HEK293 (cell line): ENCODE data around the gene ZDHHC24.
A peak's percentile ranks its signal among the peaks of the same experiment; 100 is the strongest.

Source experiments
- CTCF ChIA-PET: fragments of 350-600 bp; formaldehyde crosslinking; extraction: SDS; loops from one replicate; lab custom pipeline; 2021; ENCODE audit warnings: antibody characterized with exemption; lab: Yijun Ruan, JAX
- POLR2A ChIA-PET: fragments of 300-600 bp; formaldehyde crosslinking; extraction: SDS; loops from one replicate; lab custom pipeline; 2020; ENCODE audit warnings: antibody characterized with exemption, inconsistent platforms; lab: Yijun Ruan, JAX
- H3K27ac ChIP-seq: fragments of 200-500 bp; sonication (Bioruptor generic); 2 replicates; pipeline ENCODE4 v1.5.1; 2014; ENCODE audit warnings: low read depth, low read length, control low read depth, inconsistent platforms; ENCODE audit errors: extremely low read depth
- H3K36me3 ChIP-seq, 2 experiments: fragments of 200-500 bp in 1 of 2; sonication (Bioruptor generic) in 1 of 2; 1 replicate in 1 of 2; 2 replicates in 1 of 2; pipeline ENCODE4 v1.5.1; 2014 to 2017; ENCODE audit warnings: inconsistent platforms in 2 of 2, low read length in 2 of 2; ENCODE audit not compliant: control insufficient read depth in 2 of 2, insufficient read depth in 1 of 2
- H3K4me1 ChIP-seq: fragments of 200-500 bp; sonication (Bioruptor generic); 2 replicates; pipeline ENCODE4 v1.5.1; 2014; ENCODE audit warnings: mild to moderate bottlenecking, low read length, inconsistent platforms; ENCODE audit not compliant: control insufficient read depth, insufficient read depth
- H3K4me3 ChIP-seq: 2 replicates; pipeline ENCODE4 v1.5.1; 2011; ENCODE audit warnings: low read depth, mild to moderate bottlenecking, control low read depth, low read length, moderate library complexity
- H3K9me3 ChIP-seq: fragments of 200-500 bp; sonication (Bioruptor generic); 2 replicates; pipeline ENCODE4 v1.5.1; 2014; ENCODE audit warnings: low read depth, low read length, inconsistent platforms; ENCODE audit not compliant: control insufficient read depth, insufficient read depth
- GFI1B ChIP-seq: fragments of 450-650 bp; formaldehyde crosslinking; IDR thresholded peaks from 2 replicates; pipeline ENCODE4 v1.5.1; 2016; ENCODE audit warnings: missing biosample characterization, missing genetic modification characterization
- HOXD13 ChIP-seq: sonication (generic); formaldehyde crosslinking; IDR thresholded peaks from 2 replicates; pipeline ENCODE4 v1.8.0; 2022; ENCODE audit warnings: missing genetic modification reagents, borderline replicate concordance
- SP2 ChIP-seq: fragments of 450-650 bp; formaldehyde crosslinking; IDR thresholded peaks from 2 replicates; pipeline ENCODE4 v1.5.1; 2016; ENCODE audit warnings: missing biosample characterization, missing genetic modification characterization
- SP3 ChIP-seq: fragments of 450-650 bp; formaldehyde crosslinking; IDR thresholded peaks from 2 replicates; pipeline ENCODE4 v1.5.1; 2016; ENCODE audit warnings: missing biosample characterization, missing genetic modification characterization
- ZBTB17 ChIP-seq: fragments of 450-650 bp; formaldehyde crosslinking; IDR thresholded peaks from 2 replicates; pipeline ENCODE4 v1.5.1; 2016; ENCODE audit warnings: missing biosample characterization, missing genetic modification characterization
- ZFP3 ChIP-seq: fragments of 450-650 bp; formaldehyde crosslinking; IDR thresholded peaks from 2 replicates; pipeline ENCODE4 v1.5.1; 2016; ENCODE audit warnings: low read depth, missing biosample characterization, missing genetic modification characterization
- ZFP37 ChIP-seq: fragments of 450-650 bp; formaldehyde crosslinking; IDR thresholded peaks from 2 replicates; pipeline ENCODE4 v1.5.1; 2016; ENCODE audit warnings: missing biosample characterization, missing genetic modification characterization
- ZFP41 ChIP-seq: fragments of 450-650 bp; formaldehyde crosslinking; IDR thresholded peaks from 2 replicates; pipeline ENCODE4 v1.5.1; 2016; ENCODE audit warnings: missing biosample characterization, missing genetic modification characterization, borderline replicate concordance
- ZNF221 ChIP-seq: fragments of 450-650 bp; formaldehyde crosslinking; IDR thresholded peaks from 2 replicates; pipeline ENCODE4 v1.5.1; 2017; ENCODE audit warnings: missing biosample characterization, missing genetic modification characterization, borderline replicate concordance
- ZNF510 ChIP-seq: fragments of 450-650 bp; formaldehyde crosslinking; IDR thresholded peaks from 2 replicates; pipeline ENCODE4 v1.5.1; 2018; ENCODE audit warnings: mild to moderate bottlenecking, missing genetic modification characterization, missing biosample characterization; ENCODE audit not compliant: insufficient replicate concordance
- ZNF518A ChIP-seq: fragments of 450-650 bp; formaldehyde crosslinking; conservative IDR thresholded peaks from 2 replicates; pipeline ENCODE4 v1.5.1; 2016; ENCODE audit warnings: low read depth, missing biosample characterization, missing genetic modification characterization
- ZNF548 ChIP-seq: fragments of 450-650 bp; formaldehyde crosslinking; IDR thresholded peaks from 2 replicates; pipeline ENCODE4 v1.5.1; 2016; ENCODE audit warnings: missing biosample characterization, missing genetic modification characterization
- ZNF549 ChIP-seq: fragments of 450-650 bp; IDR thresholded peaks from 2 replicates; pipeline ENCODE4 v1.5.1; 2018; ENCODE audit warnings: missing biosample characterization, missing genetic modification characterization, mild to moderate bottlenecking, inconsistent platforms, moderate library complexity
- ZNF558 ChIP-seq: fragments of 450-650 bp; formaldehyde crosslinking; IDR thresholded peaks from 2 replicates; pipeline ENCODE4 v1.5.1; 2016; ENCODE audit warnings: missing biosample characterization, missing genetic modification characterization
- ZNF585B ChIP-seq: fragments of 450-650 bp; formaldehyde crosslinking; IDR thresholded peaks from 2 replicates; pipeline ENCODE4 v1.5.1; 2016; ENCODE audit warnings: missing biosample characterization, missing genetic modification characterization
- ZNF624 ChIP-seq: fragments of 450-650 bp; formaldehyde crosslinking; IDR thresholded peaks from 2 replicates; pipeline ENCODE4 v1.5.1; 2017; ENCODE audit warnings: missing biosample characterization, missing genetic modification characterization
- ZNF830 ChIP-seq: fragments of 450-650 bp; IDR thresholded peaks from 2 replicates; pipeline ENCODE4 v1.5.0; 2018; ENCODE audit warnings: missing biosample characterization, missing genetic modification characterization, low read depth, mild to moderate bottlenecking, moderate library complexity
- ZXDB ChIP-seq: fragments of 450-650 bp; formaldehyde crosslinking; IDR thresholded peaks from 2 replicates; pipeline ENCODE4 v1.5.1; 2016; ENCODE audit warnings: missing biosample characterization, missing genetic modification characterization
- TF ChIP-seq, protein P1 (sequence below): fragments of 450-650 bp; formaldehyde crosslinking; conservative IDR thresholded peaks from 2 replicates; pipeline ENCODE4 v1.5.1; 2016; ENCODE audit warnings: low read depth, missing biosample characterization, missing genetic modification characterization
- TF ChIP-seq, protein P2 (sequence below): fragments of 450-650 bp; formaldehyde crosslinking; IDR thresholded peaks from 2 replicates; pipeline ENCODE4 v1.5.1; 2017; ENCODE audit warnings: missing biosample characterization, mild to moderate bottlenecking, missing genetic modification characterization, moderate library complexity
- TF ChIP-seq, protein P3 (sequence below): fragments of 450-650 bp; formaldehyde crosslinking; IDR thresholded peaks from 2 replicates; pipeline ENCODE4 v1.5.1; 2016; ENCODE audit warnings: missing biosample characterization, missing genetic modification characterization

Gene ZDHHC24

GRCh38 chr11:66570850-66571180 lies 25.0 kb upstream of the ZDHHC24 start:
- H3K9me3 ChIP-seq: no peaks in the 10 kb centered on the region
- ChIA-PET POLR2A (interaction anchor here (0.6 kb wide), 1 partner anchor 358 kb away, joined by 4 read pairs; no protein-coding TSS in a partner anchor), CTCF (no interaction called here)

DNA sequence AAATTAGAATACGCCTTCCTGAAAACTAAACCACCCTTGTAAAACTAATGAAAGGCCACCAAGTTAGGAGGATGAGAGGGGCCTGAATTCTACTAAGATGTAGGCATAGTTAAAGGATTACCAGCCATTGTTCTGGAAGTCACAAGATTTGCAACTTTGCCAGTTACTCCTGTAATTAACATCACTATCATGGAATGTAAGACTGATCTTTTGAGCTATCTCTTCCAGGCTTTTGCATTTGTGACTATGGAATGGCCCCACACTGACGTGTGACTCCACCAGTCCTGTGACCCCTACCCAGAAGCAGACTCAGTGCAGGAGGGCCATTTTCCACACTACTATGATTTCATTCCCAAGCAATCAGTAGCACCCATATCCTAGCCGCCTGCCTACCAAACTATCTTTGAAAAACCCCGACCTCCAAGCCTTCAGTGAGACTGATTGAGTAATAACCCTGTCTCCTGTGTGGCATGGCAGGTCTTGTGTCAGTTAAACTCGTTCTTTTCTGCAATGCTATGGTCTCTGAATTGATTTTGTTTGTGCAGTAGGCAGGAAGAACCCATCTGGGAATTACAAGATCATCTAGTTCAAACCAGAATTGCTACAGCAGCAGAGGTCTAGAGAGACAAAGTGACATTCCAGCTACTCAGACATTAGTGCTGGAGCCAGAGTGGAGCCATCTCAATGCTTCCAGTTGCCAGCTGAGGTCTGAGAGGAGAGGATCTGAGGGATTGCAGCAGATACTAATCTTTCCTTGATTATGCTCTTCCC lies 24.4 kb upstream of the ZDHHC24 start:
- Histone ChIP-seq H3K27ac (no peak overlapping the region), H3K4me3 (no peak overlapping the region), H3K9me3 (no peaks in the 10 kb centered on the region), H3K36me3 (no peaks in the 10 kb centered on the region), H3K4me1 (no peaks in the 10 kb centered on the region)
- ChIA-PET CTCF (interaction anchor here (0.7 to 1.4 kb wide), 4 partner anchors 20 to 232 kb away, joined by 3 to 7 read pairs (median 5); no protein-coding TSS in a partner anchor), POLR2A (no interaction called here)
- TF ChIP-seq, protein P1, sequence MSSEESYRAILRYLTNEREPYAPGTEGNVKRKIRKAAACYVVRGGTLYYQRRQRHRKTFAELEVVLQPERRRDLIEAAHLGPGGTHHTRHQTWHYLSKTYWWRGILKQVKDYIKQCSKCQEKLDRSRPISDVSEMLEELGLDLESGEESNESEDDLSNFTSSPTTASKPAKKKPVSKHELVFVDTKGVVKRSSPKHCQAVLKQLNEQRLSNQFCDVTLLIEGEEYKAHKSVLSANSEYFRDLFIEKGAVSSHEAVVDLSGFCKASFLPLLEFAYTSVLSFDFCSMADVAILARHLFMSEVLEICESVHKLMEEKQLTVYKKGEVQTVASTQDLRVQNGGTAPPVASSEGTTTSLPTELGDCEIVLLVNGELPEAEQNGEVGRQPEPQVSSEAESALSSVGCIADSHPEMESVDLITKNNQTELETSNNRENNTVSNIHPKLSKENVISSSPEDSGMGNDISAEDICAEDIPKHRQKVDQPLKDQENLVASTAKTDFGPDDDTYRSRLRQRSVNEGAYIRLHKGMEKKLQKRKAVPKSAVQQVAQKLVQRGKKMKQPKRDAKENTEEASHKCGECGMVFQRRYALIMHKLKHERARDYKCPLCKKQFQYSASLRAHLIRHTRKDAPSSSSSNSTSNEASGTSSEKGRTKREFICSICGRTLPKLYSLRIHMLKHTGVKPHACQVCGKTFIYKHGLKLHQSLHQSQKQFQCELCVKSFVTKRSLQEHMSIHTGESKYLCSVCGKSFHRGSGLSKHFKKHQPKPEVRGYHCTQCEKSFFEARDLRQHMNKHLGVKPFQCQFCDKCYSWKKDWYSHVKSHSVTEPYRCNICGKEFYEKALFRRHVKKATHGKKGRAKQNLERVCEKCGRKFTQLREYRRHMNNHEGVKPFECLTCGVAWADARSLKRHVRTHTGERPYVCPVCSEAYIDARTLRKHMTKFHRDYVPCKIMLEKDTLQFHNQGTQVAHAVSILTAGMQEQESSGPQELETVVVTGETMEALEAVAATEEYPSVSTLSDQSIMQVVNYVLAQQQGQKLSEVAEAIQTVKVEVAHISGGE (tag by site-specific recombination): no peak
- TF ChIP-seq, protein P2, sequence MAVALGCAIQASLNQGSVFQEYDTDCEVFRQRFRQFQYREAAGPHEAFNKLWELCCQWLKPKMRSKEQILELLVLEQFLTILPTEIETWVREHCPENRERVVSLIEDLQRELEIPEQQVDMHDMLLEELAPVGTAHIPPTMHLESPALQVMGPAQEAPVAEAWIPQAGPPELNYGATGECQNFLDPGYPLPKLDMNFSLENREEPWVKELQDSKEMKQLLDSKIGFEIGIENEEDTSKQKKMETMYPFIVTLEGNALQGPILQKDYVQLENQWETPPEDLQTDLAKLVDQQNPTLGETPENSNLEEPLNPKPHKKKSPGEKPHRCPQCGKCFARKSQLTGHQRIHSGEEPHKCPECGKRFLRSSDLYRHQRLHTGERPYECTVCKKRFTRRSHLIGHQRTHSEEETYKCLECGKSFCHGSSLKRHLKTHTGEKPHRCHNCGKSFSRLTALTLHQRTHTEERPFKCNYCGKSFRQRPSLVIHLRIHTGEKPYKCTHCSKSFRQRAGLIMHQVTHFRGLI (tag by site-specific recombination): no peak
- TF ChIP-seq ZNF585B (tag by site-specific recombination) (no peak), ZNF510 (peak; percentile 60), SP2 (tag by site-specific recombination) (no peak), ZNF558 (tag by site-specific recombination) (no peak), ZBTB17 (tag by site-specific recombination) (peak; percentile 49; the same call in 1 of the 2 replicates), ZFP3 (tag by site-specific recombination) (no peak)
- TF ChIP-seq, protein P3, sequence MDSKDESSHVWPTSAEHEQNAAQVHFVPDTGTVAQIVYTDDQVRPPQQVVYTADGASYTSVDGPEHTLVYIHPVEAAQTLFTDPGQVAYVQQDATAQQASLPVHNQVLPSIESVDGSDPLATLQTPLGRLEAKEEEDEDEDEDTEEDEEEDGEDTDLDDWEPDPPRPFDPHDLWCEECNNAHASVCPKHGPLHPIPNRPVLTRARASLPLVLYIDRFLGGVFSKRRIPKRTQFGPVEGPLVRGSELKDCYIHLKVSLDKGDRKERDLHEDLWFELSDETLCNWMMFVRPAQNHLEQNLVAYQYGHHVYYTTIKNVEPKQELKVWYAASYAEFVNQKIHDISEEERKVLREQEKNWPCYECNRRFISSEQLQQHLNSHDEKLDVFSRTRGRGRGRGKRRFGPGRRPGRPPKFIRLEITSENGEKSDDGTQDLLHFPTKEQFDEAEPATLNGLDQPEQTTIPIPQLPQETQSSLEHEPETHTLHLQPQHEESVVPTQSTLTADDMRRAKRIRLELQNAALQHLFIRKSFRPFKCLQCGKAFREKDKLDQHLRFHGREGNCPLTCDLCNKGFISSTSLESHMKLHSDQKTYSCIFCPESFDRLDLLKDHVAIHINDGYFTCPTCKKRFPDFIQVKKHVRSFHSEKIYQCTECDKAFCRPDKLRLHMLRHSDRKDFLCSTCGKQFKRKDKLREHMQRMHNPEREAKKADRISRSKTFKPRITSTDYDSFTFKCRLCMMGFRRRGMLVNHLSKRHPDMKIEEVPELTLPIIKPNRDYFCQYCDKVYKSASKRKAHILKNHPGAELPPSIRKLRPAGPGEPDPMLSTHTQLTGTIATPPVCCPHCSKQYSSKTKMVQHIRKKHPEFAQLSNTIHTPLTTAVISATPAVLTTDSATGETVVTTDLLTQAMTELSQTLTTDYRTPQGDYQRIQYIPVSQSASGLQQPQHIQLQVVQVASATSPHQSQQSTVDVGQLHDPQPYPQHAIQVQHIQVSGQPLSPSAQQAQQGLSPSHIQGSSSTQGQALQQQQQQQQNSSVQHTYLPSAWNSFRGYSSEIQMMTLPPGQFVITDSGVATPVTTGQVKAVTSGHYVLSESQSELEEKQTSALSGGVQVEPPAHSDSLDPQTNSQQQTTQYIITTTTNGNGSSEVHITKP (tag by site-specific recombination): peak; percentile 47; the same call in 1 of the 2 replicates

More at GRCh38 chr11:66570850-66571180, 25.0 kb upstream of the ZDHHC24 start:
- no peak overlapping the region for H3K4me3 ChIP-seq
- no peaks in the 10 kb centered on the region for H3K4me1 ChIP-seq
- H3K27ac ChIP-seq: no peak overlapping the region
- no peaks in the 10 kb centered on the region for H3K36me3 ChIP-seq
- TF ChIP-seq HOXD13 (CRISPR knock-in tag) (no peak), ZNF549 (tag by site-specific recombination) (no peak), ZNF221 (tag by site-specific recombination) (no peak), ZNF518A (tag by site-specific recombination) (no peak), SP3 (no peak), ZNF548 (tag by site-specific recombination) (no peak), ZFP41 (tag by site-specific recombination) (no peak), GFI1B (no peak), ZFP37 (tag by site-specific recombination) (no peak), ZXDB (tag by site-specific recombination) (no peak), ZNF830 (tag by site-specific recombination) (no peak), ZNF624 (tag by site-specific recombination) (no peak)
